Activated B cell treated with CpG ODN at 0.5 μM for 24 hours (primary cell): ENCODE measurements around the gene DNAH8. TPM values are rescaled to one million over a fixed set of nuclear protein-coding genes. Genes with fewer than 3 reads are reported as not detected.

Experiments
- ATAC-seq: fragments of 200-7000 bp; cut with Tn5 transposase; one replicate; pipeline ENCODE4 v1.10.0; 2021; ENCODE audit warnings: low read depth, mild to moderate bottlenecking, moderate library complexity
- CTCF ChIA-PET: fragments of 350-600 bp; sonication (Branson Sonifier 250); formaldehyde crosslinking; loops from one replicate; lab custom pipeline; 2021; ENCODE audit warnings: antibody characterized with exemption; lab: Charles Lee
- POLR2A ChIA-PET: fragments of 350-600 bp; sonication (Branson Sonifier 250); formaldehyde crosslinking; loops from one replicate; lab custom pipeline; 2021; ENCODE audit warnings: antibody characterized with exemption; lab: Charles Lee
- DNase-seq: peaks from one replicate; pipeline ENCODE4 v3.0.0; 2022
- H3K27ac Mint-ChIP-seq: one replicate; pipeline ENCODE4 v1.8.0; 2020; ENCODE audit warnings: mixed read lengths
- H3K27me3 Mint-ChIP-seq: one replicate; pipeline ENCODE4 v1.8.0; 2021; ENCODE audit warnings: mixed read lengths
- H3K36me3 Mint-ChIP-seq: one replicate; pipeline ENCODE4 v1.8.0; 2021; ENCODE audit warnings: low read depth, mixed read lengths
- H3K4me1 Mint-ChIP-seq: one replicate; pipeline ENCODE4 v1.8.0; 2021; ENCODE audit warnings: mixed read lengths
- H3K4me3 Mint-ChIP-seq: one replicate; pipeline ENCODE4 v1.8.0; 2020; ENCODE audit warnings: mild to moderate bottlenecking, mixed read lengths
- H3K9me3 Mint-ChIP-seq: one replicate; pipeline ENCODE4 v1.8.0; 2020; ENCODE audit warnings: mixed read lengths
- intact Hi-C: fragments of 100-400 bp; cut with micrococcal nuclease; formaldehyde crosslinking; loops from one replicate; pipeline ENCODE4 v1.15.1; 2024
- total RNA-seq: library from RNA; stranded (reverse); gene quantifications from 2 replicates; pipeline ENCODE4 v1.2.3, GENCODE V29; 2022
- TF ChIP-seq, protein P1 (sequence below): fragments of 200-600 bp; IDR thresholded peaks from one replicate; pipeline ENCODE4 v1.8.0; 2022; ENCODE audit warnings: antibody characterized with exemption, mild to moderate bottlenecking

Gene DNAH8
- total RNA-seq, 1 donor from 2014 or later: 2.0 TPM

DNA sequence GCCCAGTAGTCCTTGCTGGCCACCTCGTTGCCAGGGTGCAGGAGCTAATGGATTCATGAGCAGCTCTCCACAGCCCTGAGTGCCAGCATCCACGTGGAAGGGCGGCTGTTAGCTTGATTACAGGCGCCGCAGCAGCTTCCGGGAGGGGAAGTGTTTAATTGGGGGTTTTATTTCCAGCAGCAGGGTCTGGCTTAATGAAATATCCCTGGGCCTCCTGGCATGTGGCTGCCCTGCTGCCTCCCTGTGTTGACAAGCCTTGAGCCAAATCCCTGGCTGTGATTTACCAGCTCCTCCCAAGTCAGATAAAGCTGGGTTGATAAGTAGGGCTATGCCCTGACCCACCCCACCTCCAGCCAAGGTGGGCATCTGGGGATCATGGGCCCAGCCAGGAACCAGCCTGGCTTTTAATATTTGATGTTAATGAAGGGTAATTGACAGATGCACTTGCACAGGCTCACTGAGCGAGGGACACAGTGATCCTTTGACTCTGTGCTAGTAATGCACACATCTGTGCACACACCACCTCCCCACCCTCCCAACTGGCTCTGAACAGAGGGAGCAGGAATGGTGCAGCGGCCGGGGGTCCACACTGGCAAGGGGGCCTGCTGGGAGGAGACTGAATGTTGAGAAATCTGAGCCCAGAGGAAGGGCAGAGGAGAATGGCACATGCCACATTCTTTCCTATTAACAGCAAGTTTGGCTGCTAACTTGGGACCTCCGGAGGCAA, 347.1 kb downstream of the DNAH8 start:
- H3K4me3 Mint-ChIP-seq: no peak overlapping the region
- intact Hi-C loops: no loop called here
- no peaks in the 10 kb centered on the region for H3K9me3 Mint-ChIP-seq
- H3K27me3 Mint-ChIP-seq: peaks cover 22% of the 10 kb centered on the region
- DNase-seq: no peak
- ATAC-seq: no peak
- H3K4me1 Mint-ChIP-seq: no peaks in the 10 kb centered on the region
- TF ChIP-seq, protein P1, sequence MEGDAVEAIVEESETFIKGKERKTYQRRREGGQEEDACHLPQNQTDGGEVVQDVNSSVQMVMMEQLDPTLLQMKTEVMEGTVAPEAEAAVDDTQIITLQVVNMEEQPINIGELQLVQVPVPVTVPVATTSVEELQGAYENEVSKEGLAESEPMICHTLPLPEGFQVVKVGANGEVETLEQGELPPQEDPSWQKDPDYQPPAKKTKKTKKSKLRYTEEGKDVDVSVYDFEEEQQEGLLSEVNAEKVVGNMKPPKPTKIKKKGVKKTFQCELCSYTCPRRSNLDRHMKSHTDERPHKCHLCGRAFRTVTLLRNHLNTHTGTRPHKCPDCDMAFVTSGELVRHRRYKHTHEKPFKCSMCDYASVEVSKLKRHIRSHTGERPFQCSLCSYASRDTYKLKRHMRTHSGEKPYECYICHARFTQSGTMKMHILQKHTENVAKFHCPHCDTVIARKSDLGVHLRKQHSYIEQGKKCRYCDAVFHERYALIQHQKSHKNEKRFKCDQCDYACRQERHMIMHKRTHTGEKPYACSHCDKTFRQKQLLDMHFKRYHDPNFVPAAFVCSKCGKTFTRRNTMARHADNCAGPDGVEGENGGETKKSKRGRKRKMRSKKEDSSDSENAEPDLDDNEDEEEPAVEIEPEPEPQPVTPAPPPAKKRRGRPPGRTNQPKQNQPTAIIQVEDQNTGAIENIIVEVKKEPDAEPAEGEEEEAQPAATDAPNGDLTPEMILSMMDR: no peak
- H3K36me3 Mint-ChIP-seq: no peaks in the 10 kb centered on the region
- H3K27ac Mint-ChIP-seq: no peak overlapping the region
- ChIA-PET POLR2A (no interaction called here), CTCF (no interaction called here)

GRCh38 chr6:39063526-39063925, 348.4 kb downstream of the DNAH8 start:
- Mint-ChIP-seq H3K4me3 (no peak overlapping the region), H3K27me3 (peaks cover 15% of the 10 kb centered on the region), H3K4me1 (no peaks in the 10 kb centered on the region), H3K27ac (no peak overlapping the region), H3K36me3 (no peaks in the 10 kb centered on the region), H3K9me3 (no peaks in the 10 kb centered on the region)
- ChIA-PET POLR2A (no interaction called here), CTCF (no interaction called here)
- ATAC-seq (no peak), DNase-seq (no peak)
- TF ChIP-seq, protein P1: no peak
- intact Hi-C loops: no loop called here

DNA sequence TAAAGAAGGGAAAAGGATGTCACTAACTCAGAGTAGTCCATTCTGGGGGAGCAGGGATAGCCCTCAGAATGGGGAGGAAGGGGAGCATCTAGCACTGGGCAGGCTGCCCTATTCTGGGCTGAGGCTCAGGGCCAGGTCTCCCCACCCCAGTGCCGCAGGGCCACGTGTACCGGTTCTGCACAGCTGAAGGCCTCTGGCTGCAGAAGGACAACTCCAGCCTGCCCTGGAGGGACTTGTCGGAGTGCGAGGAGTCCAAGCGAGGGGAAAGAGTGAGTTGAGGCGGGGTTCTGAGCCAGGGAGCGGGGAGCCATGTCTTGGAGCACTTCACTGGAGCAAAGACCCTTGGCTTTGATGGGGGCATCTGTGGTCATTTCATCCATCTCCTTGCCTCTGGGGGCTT, 350.4 kb downstream of the DNAH8 start:
- TF ChIP-seq, protein P1: no peak
- Mint-ChIP-seq H3K27ac (no peak overlapping the region), H3K4me1 (no peaks in the 10 kb centered on the region), H3K9me3 (no peaks in the 10 kb centered on the region), H3K27me3 (peaks cover 14% of the 10 kb centered on the region), H3K4me3 (no peak overlapping the region), H3K36me3 (no peaks in the 10 kb centered on the region)
- CTCF ChIA-PET: no interaction called here
- POLR2A ChIA-PET: no interaction called here
- ATAC-seq: no peak
- intact Hi-C loops: no loop called here
- DNase-seq: no peak

DNA sequence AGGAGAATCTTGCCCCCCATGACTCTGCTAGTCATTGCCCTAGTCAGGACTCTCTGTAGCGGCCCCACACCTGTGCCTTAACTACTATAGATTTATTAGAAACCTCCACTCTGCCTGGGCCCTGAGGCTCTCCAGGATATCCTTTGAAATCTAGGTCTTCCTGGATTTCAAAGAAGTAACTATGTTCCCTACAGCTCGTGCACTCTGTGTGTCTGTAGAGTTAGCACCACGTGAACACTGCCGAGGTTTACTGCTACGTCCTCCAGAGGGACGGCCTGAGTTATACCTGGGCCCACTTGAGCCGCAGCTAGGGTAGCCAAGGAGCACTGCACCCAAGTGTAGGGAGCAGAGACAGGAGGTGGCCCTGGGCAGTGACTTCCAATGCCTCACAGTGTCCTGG, 353.3 kb downstream of the DNAH8 start:
- ChIA-PET POLR2A (no interaction called here), CTCF (no interaction called here)
- H3K27ac Mint-ChIP-seq: no peak overlapping the region
- intact Hi-C loops: no loop called here
- peaks cover 14% of the 10 kb centered on the region for H3K27me3 Mint-ChIP-seq
- H3K36me3 Mint-ChIP-seq: no peaks in the 10 kb centered on the region
- ATAC-seq: no peak
- no peak for DNase-seq
- no peaks in the 10 kb centered on the region for H3K9me3 Mint-ChIP-seq
- H3K4me1 Mint-ChIP-seq: no peaks in the 10 kb centered on the region
- TF ChIP-seq, protein P1: no peak
- H3K4me3 Mint-ChIP-seq: no peak overlapping the region

DNA sequence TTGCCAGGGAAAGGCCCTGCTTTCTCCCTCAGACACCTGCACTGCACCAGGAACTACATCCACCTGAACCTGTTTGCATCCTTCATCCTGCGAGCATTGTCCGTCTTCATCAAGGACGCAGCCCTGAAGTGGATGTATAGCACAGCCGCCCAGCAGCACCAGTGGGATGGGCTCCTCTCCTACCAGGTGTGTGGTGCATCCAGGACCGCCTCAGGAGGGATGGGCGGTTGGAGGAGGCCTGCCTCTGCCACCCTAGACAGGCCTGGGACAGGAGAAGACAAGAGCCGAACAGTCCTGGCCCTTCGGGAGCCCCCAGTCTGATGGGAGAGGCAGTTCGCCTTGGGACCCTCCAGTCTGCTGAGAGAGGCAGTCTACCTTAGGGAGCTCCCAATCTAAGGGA, 357.7 kb downstream of the DNAH8 start:
- peaks cover 10% of the 10 kb centered on the region for H3K27me3 Mint-ChIP-seq
- no peaks in the 10 kb centered on the region for H3K4me1 Mint-ChIP-seq
- no peak for ATAC-seq
- H3K4me3 Mint-ChIP-seq: no peak overlapping the region
- TF ChIP-seq, protein P1: no peak
- POLR2A ChIA-PET: no interaction called here
- H3K9me3 Mint-ChIP-seq: no peaks in the 10 kb centered on the region
- CTCF ChIA-PET: no interaction called here
- H3K36me3 Mint-ChIP-seq: no peaks in the 10 kb centered on the region
- H3K27ac Mint-ChIP-seq: no peak overlapping the region
- intact Hi-C loops: no loop called here
- no peak for DNase-seq
